Pancreas (tissue), 10 donors: ENCODE data around the gene ARVCF. TPM values are rescaled to one million over a fixed set of nuclear protein-coding genes. Genes with fewer than 3 reads are reported as not detected.
A peak's percentile ranks its signal among the peaks of the same experiment; 100 is the strongest.

Source experiments
- ATAC-seq, 4 donors: fragments of 200-7000 bp; cut with Tn5 transposase; one replicate each; pipeline versions ENCODE4 v1.8.0 to v1.9.1; 2020; ENCODE audit warnings: mild to moderate bottlenecking in 4 of 4, moderate library complexity in 4 of 4
- DNase-seq, 6 donors: peaks; one replicate each; pipeline ENCODE4 v3.0.0-alpha.2; 2020
- FAIRE-seq: peaks from 2 replicates; lab custom pipeline; 2012; peaks lifted over from hg19 to GRCh38; lab: Jason Lieb, UNC
- H3K27ac ChIP-seq, 4 donors: fragments of 200-600 bp; sonication (generic); 1 replicate in 3 of 4; 2 replicates in 1 of 4; pipeline versions ENCODE4 v1.5.0 to v1.8.0; 2020
- H3K27me3 ChIP-seq, 4 donors: fragments of 200-600 bp; one replicate each; pipeline ENCODE4 v1.8.0; 2021
- H3K36me3 ChIP-seq, 3 donors: fragments of 200-600 bp; sonication (generic) in 1 of 3; one replicate each; pipeline versions ENCODE4 v1.5.0 to v1.8.0; 2020 to 2021
- H3K4me1 ChIP-seq, 3 donors: fragments of 200-600 bp; one replicate each; pipeline ENCODE4 v1.8.0; 2021
- H3K4me3 ChIP-seq, 4 donors: fragments of 200-600 bp; sonication (generic) in 2 of 4; one replicate each; pipeline versions ENCODE4 v1.5.0 to v1.8.0; 2020 to 2021
- H3K9me3 ChIP-seq, 4 donors: fragments of 200-600 bp; one replicate each; pipeline ENCODE4 v1.8.0; 2021
- CTCF ChIP-seq, 4 donors: fragments of 200-600 bp; sonication (generic) in 3 of 4; IDR thresholded peaks; one replicate each; pipeline versions ENCODE4 v1.5.0 to v1.8.0; 2021; ENCODE audit warnings: antibody characterized with exemption in 4 of 4
- WGBS, 2 donors: extraction: QIAGEN DNeasy Blood & Tissue Kit; methylation state at CpG; one replicate each; pipeline ENCODE4 v1.1.7; 2013; 5-methylcytosine and 5-hydroxymethylcytosine counted together
- intact Hi-C, 3 donors: fragments of 100-400 bp; cut with DNase I; formaldehyde crosslinking; loops; one replicate each; pipeline versions ENCODE4 v1.11.1 to v1.14.2; 2022
- polyA plus RNA-seq, 2 donors: library from polyadenylated mRNA; stranded (reverse); fragments of 200-250 nt; gene quantifications; one replicate each; pipeline ENCODE4 v1.2.3, GENCODE V29; 2013
- total RNA-seq, 6 donors: library from RNA; stranded (reverse); fragmentation: NEBNext Ultra II Directional in 4 of 6; extraction: Animal tissue kit (Norgen Biotek cat#: 25700) in 4 of 6; gene quantifications; one replicate each; pipeline versions ENCODE4 v1.2.1 to v1.2.4, GENCODE V29; 2021 to 2023
- donor health status: healthy with polysubstance abuse.
- donor health status: DM: no; HTN: no; CAD: no; lungs with moderate emphysema.
- donor health status: DM: no; HTN: no; CAD: no.
- donor health status: control.
- donor health status: control.
- donor health status: Bipolar disorder and iron deficiency.
- donor health status: DM: yes; HTN: yes; CAD: no.
- donor health status: DM: no; HTN: no; CAD: no.
- donor health status: DM: no; HTN: no; CAD: no.
- donor health status: DM: yes; HTN: yes; CAD: no.

Gene ARVCF
- total and polyA plus RNA-seq, 8 donors = 5.0 to 57.8 (median 13.0) TPM

GRCh38 chr22:20024650-20025397 is 8.2 kb upstream of the ARVCF start:
- no peak for TF ChIP-seq CTCF (IDR thresholded peaks at IDR 0.05)
- peak in 1 of 6 donors; percentile 29 for DNase-seq
- H3K27ac ChIP-seq = no peak overlapping the region
- no peaks in the 10 kb centered on the region for H3K27me3 ChIP-seq
- H3K4me3 ChIP-seq = no peak overlapping the region
- intact Hi-C loops = loop anchor here in 1 of 3 donors (10.0 kb wide), 1 partner anchor 50 kb away; no protein-coding TSS in a partner anchor
- no peak for ATAC-seq
- no peaks in the 10 kb centered on the region for H3K9me3 ChIP-seq
- H3K4me1 ChIP-seq = peaks cover 9 to 16% (median 9%) of the 10 kb centered on the region in 3 donors
- whole genome bisulfite sequencing, 2 donors = 91 to 92% methylated on average over 15 of the region's 15 CpGs
- H3K36me3 ChIP-seq = no peaks in the 10 kb centered on the region
- no peak for FAIRE-seq

GRCh38 chr22:20024225-20024624 is 7.6 kb upstream of the ARVCF start:
- Histone ChIP-seq H3K9me3 (no peaks in the 10 kb centered on the region), H3K27ac (no peak overlapping the region), H3K4me3 (no peak overlapping the region), H3K27me3 (no peaks in the 10 kb centered on the region), H3K36me3 (no peaks in the 10 kb centered on the region), H3K4me1 (peaks cover 9 to 16% (median 9%) of the 10 kb centered on the region in 3 donors)
- FAIRE-seq (no peak), ATAC-seq (no peak), DNase-seq (peak in 1 of 6 donors; percentile 38)
- intact Hi-C loops = loop anchor here in 1 of 3 donors (10.0 kb wide), 1 partner anchor 49 kb away; no protein-coding TSS in a partner anchor
- no peak for TF ChIP-seq CTCF (IDR thresholded peaks at IDR 0.05)
- WGBS, 2 donors = 76 to 80% methylated on average over 13 of the region's 13 CpGs

GRCh38 chr22:20022978-20023613 is 6.5 kb upstream of the ARVCF start:
- Histone ChIP-seq H3K9me3 (no peaks in the 10 kb centered on the region), H3K4me1 (peaks cover 9 to 16% (median 9%) of the 10 kb centered on the region in 3 donors), H3K27me3 (no peaks in the 10 kb centered on the region), H3K36me3 (no peaks in the 10 kb centered on the region), H3K27ac (peak overlapping the region in 1 of 4 donors; percentile 63), H3K4me3 (no peak overlapping the region)
- TF ChIP-seq CTCF (IDR thresholded peaks at IDR 0.05) = no peak
- FAIRE-seq (no peak), DNase-seq (peak in 2 of 6 donors; percentile 2 to 22), ATAC-seq (no peak)
- intact Hi-C loops = loop anchor here in 1 of 3 donors (10.0 kb wide), 1 partner anchor 48 kb away; no protein-coding TSS in a partner anchor
- WGBS, 2 donors = 80 to 92% methylated on average over 10 of the region's 10 CpGs

GRCh38 chr22:20022231-20022977 is 5.8 kb upstream of the ARVCF start:
- Histone ChIP-seq H3K4me1 (peaks cover 9 to 16% (median 10%) of the 10 kb centered on the region in 3 donors), H3K27ac (peak overlapping the region in 3 of 4 donors; percentile 63 to 73 (median 64)), H3K36me3 (no peaks in the 10 kb centered on the region), H3K9me3 (no peaks in the 10 kb centered on the region), H3K4me3 (peak overlapping the region in 2 of 4 donors; percentile 92 to 96), H3K27me3 (no peaks in the 10 kb centered on the region)
- intact Hi-C loops = loop anchor here in 1 of 3 donors (10.0 kb wide), 1 partner anchor 48 kb away; no protein-coding TSS in a partner anchor
- 75 to 81% methylated on average over 11 of the region's 11 CpGs for WGBS, 2 donors
- FAIRE-seq (no peak), DNase-seq (peak in 1 of 6 donors; percentile 40), ATAC-seq (no peak)
- TF ChIP-seq CTCF (IDR thresholded peaks at IDR 0.05) = no peak
